ENCODE measurements around the gene MS4A6E.

Gene MS4A6E

DNA sequence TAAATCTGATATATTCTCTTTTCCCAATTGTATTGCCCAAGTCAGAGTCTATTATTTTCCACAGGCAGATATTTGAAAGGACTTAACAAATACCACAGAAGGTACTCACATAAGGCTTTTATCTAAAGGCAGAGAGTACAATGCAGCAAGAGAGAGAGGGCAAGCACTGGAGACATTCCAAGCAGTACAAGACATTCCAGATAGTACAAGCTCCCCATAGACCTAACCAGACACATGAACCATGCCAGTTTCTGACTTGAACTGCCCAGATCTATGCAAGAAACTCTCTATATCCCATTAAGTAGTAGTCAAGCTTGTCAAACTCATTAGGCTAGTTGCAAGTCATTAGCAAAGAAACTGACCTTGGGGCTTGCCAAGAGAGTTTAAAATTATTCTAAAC, 11.2 kb upstream of the MS4A6E start:
- no peak overlapping the region for H3K4me3 ChIP-seq (ENCODE audit: low read depth, low read length)
- TF ChIP-seq, protein P1, sequence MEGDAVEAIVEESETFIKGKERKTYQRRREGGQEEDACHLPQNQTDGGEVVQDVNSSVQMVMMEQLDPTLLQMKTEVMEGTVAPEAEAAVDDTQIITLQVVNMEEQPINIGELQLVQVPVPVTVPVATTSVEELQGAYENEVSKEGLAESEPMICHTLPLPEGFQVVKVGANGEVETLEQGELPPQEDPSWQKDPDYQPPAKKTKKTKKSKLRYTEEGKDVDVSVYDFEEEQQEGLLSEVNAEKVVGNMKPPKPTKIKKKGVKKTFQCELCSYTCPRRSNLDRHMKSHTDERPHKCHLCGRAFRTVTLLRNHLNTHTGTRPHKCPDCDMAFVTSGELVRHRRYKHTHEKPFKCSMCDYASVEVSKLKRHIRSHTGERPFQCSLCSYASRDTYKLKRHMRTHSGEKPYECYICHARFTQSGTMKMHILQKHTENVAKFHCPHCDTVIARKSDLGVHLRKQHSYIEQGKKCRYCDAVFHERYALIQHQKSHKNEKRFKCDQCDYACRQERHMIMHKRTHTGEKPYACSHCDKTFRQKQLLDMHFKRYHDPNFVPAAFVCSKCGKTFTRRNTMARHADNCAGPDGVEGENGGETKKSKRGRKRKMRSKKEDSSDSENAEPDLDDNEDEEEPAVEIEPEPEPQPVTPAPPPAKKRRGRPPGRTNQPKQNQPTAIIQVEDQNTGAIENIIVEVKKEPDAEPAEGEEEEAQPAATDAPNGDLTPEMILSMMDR (IDR thresholded peaks at IDR 0.05; ENCODE audit: low read depth, low read length), result no peak

DNA sequence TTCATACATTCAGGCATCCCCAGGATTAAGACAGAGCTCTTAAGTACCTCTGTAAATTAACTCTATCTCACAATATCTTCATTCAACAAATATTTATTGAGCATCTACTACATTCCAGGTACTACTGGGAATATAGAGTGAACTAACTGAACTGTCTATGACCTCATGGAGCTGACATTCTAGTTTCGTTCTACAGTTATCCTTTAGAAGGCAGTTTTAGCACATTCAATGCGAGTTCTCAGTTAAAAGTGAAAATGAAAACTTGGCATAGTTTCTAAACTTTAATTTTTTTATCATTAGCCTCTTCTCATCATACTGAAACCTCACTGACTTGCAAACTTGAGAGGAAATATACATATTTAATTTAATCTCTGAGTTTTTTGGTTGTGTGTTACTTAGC, 10.7 kb upstream of the MS4A6E start:
- H3K4me3 ChIP-seq (ENCODE audit: low read depth, low read length), result no peak overlapping the region
- TF ChIP-seq, protein P1 (IDR thresholded peaks at IDR 0.05; ENCODE audit: low read depth, low read length), result no peak

- TF ChIP-seq, protein P1 (IDR thresholded peaks at IDR 0.05; ENCODE audit: low read depth, low read length), result no peak
- H3K4me3 ChIP-seq (ENCODE audit: low read depth, low read length), result no peak overlapping the region
These were observed 8.3 kb upstream of the MS4A6E start for GRCh38 chr11:60318726-60319125.

DNA sequence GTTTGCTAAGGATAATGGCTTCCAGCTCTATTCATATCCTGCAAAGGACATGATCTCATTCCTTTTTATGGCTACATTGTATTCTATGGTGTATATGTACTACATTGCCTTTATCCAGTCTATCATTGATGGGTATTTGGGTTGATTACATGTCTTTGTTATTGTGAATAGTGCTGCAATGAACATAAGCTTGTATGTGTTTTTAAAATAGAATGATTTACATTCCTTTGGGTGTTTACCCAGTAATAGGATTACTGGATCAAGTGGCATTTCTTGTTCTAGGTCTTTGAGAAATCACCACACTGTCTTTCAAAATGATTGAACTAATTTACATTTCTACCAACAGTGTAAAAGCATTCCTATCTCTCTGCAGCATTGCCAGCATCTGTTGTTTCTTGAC, 6.0 kb upstream of the MS4A6E start:
- TF ChIP-seq, protein P1 (IDR thresholded peaks at IDR 0.05; ENCODE audit: low read depth, low read length), result no peak
- H3K4me3 ChIP-seq (ENCODE audit: low read depth, low read length), result no peak overlapping the region

- TF ChIP-seq, protein P1 (IDR thresholded peaks at IDR 0.05; ENCODE audit: low read depth, low read length), result no peak
- H3K4me3 ChIP-seq (ENCODE audit: low read depth, low read length), result no peak overlapping the region
These were observed 1.4 kb downstream of the MS4A6E start for GRCh38 chr11:60328460-60328859.

DNA sequence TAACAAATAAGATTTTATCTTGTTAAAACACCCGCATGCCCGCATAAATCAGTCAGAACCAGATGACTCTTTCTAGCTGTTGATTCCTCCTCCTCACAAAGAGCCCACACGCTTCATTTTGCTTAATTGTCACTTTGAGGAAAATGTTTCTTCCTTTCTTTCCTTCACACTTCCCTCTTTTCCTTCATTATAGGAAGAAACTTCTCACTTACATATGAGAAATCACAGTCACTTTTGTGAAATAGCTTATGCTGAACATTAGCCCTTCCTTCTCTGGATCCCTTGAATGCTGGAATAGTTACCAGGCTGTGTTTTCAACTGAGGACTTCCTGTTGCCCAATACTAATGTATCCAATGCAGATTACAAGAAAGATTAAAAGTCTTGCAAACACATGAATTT, 5.8 kb downstream of the MS4A6E start:
- H3K4me3 ChIP-seq (ENCODE audit: low read depth, low read length), result no peak overlapping the region
- TF ChIP-seq, protein P1 (IDR thresholded peaks at IDR 0.05; ENCODE audit: low read depth, low read length), result no peak

DNA sequence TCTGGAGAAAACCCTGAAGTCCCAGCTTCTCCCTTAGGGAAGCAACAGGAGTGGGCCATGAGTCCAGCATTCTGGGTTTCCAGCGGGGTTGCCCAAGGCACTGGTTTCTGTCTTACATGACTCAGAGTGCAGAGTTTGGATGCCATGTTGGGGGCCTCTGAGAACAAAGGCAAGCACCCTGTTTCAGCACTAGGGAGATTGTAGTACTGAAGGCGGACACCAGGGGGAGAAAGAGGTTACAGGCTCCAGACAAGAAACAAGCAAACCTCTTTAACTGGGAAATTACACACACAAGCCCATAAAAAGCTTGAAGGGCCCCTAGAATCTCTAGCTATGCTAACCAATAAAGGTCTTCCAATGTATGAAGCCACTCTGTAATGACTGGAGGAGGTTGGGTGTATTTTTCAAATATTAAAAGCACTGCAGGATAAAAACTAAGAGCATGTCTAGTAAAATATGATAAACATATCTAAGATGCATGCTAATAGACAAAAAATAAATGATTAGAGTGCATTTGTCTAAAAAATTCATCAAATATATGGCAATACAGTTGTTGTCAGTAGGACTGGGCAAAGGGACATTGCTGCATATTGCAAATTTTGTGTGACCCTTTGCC, 7.1 kb downstream of the MS4A6E start:
- no peak overlapping the region for H3K4me3 ChIP-seq (ENCODE audit: low read depth, low read length)
- TF ChIP-seq, protein P1 (IDR thresholded peaks at IDR 0.05; ENCODE audit: low read depth, low read length), result peak; percentile 60
